T-helper 1 cell treated with Interleukin-12 subunit alpha and Interleukin-12 subunit beta and Interleukin-4 antibody, amounts not matched to agents 30 ng/mL and 1 ng/mL, for 36 hours (primary cell): Measurements from ENCODE around the gene SPCS1. TPM values are rescaled to one million over a fixed set of nuclear protein-coding genes. Genes with fewer than 3 reads are reported as not detected.
"Not testable (repeated sequence)": the region's sequence is repeated elsewhere in the genome, so short reads cannot be mapped to it uniquely, and the experiment has no call there.

Source experiments
- intact Hi-C: fragments of 100-400 bp; cut with micrococcal nuclease; formaldehyde crosslinking; loops from one replicate; pipeline ENCODE4 v1.15.1; 2024
- total RNA-seq: library from RNA; stranded (reverse); gene quantifications from 2 replicates; pipeline ENCODE4 v1.2.3, GENCODE V29; 2022

Gene SPCS1
- 97.5 and 100 TPM in 2 replicates for total RNA-seq

- intact Hi-C loops = loop anchor here (1.0 to 10.0 kb wide), 10 partner anchors 15 to 1179 kb away; partner anchors contain the start of genes ACTR8, GNL3, NISCH and RFT1
These were observed at the start of gene SPCS1, which contains the start of gene GLT8D1 for GRCh38 chr3:52705688-52706686. Gene SPCS1, plus strand, starts transcription at chr3:52706106. Its CDS starts 141 bp downstream, at chr3:52706247. Gene GLT8D1, minus strand, starts transcription at chr3:52705791. Its CDS starts 5,331 bp downstream, at chr3:52700460.

GRCh38 chr3:52660046-52660445 is 45.9 kb upstream of the SPCS1 start:
- intact Hi-C loops = no loop called here

- intact Hi-C loops = no loop called here
These were observed 42.8 kb upstream of the SPCS1 start for GRCh38 chr3:52663098-52663497.

- intact Hi-C loops = loop anchor here (1.0 kb wide), 1 partner anchor 14 kb away; the partner anchor contains the start of gene PBRM1
These were observed 35.0 kb upstream of the SPCS1 start for GRCh38 chr3:52670621-52671521.

GRCh38 chr3:52671676-52672075 is 34.2 kb upstream of the SPCS1 start:
- intact Hi-C loops = loop anchor here (1.0 kb wide), 1 partner anchor 14 kb away; the partner anchor contains the start of gene PBRM1

GRCh38 chr3:52676201-52676600 is 29.7 kb upstream of the SPCS1 start:
- intact Hi-C loops = not testable (repeated sequence)

GRCh38 chr3:52678265-52679198 is 27.4 kb upstream of the SPCS1 start:
- intact Hi-C loops = no loop called here

- intact Hi-C loops = no loop called here
These were observed 26.7 kb upstream of the SPCS1 start for GRCh38 chr3:52679199-52679538.

- intact Hi-C loops = loop anchor here (10.0 kb wide), 3 partner anchors 575 to 1295 kb away; partner anchors contain the start of genes DCP1A, MANF and TKT
These were observed 26.1 kb upstream of the SPCS1 start for GRCh38 chr3:52679811-52680210.

- intact Hi-C loops = loop anchor here (10.0 kb wide), 3 partner anchors 573 to 1297 kb away; partner anchors contain the start of genes DCP1A, MANF and TKT
These were observed 24.3 kb upstream of the SPCS1 start for GRCh38 chr3:52681596-52681995.

- intact Hi-C loops = loop anchor here (10.0 kb wide), 3 partner anchors 573 to 1297 kb away; partner anchors contain the start of genes DCP1A, MANF and TKT
These were observed 23.9 kb upstream of the SPCS1 start for GRCh38 chr3:52682016-52682415.

GRCh38 chr3:52683611-52684010 is 22.3 kb upstream of the SPCS1 start:
- intact Hi-C loops = loop anchor here (10.0 kb wide), 3 partner anchors 571 to 1299 kb away; partner anchors contain the start of genes DCP1A, MANF and TKT

- intact Hi-C loops = loop anchor here (10.0 kb wide), 3 partner anchors 571 to 1299 kb away; partner anchors contain the start of genes DCP1A, MANF and TKT
These were observed 21.7 kb upstream of the SPCS1 start for GRCh38 chr3:52684184-52684583.

- intact Hi-C loops = loop anchor here (1.0 to 10.0 kb wide), 10 partner anchors 14 to 1300 kb away; partner anchors contain the start of genes DCP1A, MANF, NISCH and POC1A
These were observed 20.6 kb upstream of the SPCS1 start for GRCh38 chr3:52685285-52685708.

GRCh38 chr3:52685709-52686691 is 19.9 kb upstream of the SPCS1 start, which contains the start of the genes GNL3 and PBRM1:
Gene GNL3, plus strand, starts transcription at chr3:52686032. Its CDS starts 61 bp downstream, at chr3:52686093.
Gene PBRM1, minus strand, starts transcription at chr3:52685913.
- intact Hi-C loops = loop anchor here (1.0 to 10.0 kb wide), 14 partner anchors 15 to 1301 kb away; partner anchors contain the start of genes DCP1A, MANF, NEK4 and NISCH

GRCh38 chr3:52688266-52688665 is 17.6 kb upstream of the SPCS1 start:
- intact Hi-C loops = loop anchor here (5.0 to 10.0 kb wide), 6 partner anchors 231 to 1303 kb away; partner anchors contain the start of genes DCP1A, MANF, NISCH and POC1A

- intact Hi-C loops = loop anchor here (5.0 to 10.0 kb wide), 6 partner anchors 232 to 1304 kb away; partner anchors contain the start of genes DCP1A, MANF, NISCH and POC1A
These were observed 16.8 kb upstream of the SPCS1 start for GRCh38 chr3:52689151-52689550.

GRCh38 chr3:52690560-52690959 is 15.3 kb upstream of the SPCS1 start:
- intact Hi-C loops = no loop called here
